NCI-H2227 (cell line): ENCODE data around the gene PEX14.
A peak's percentile ranks its signal among the peaks of the same experiment; 100 is the strongest.

Experiments used
- DNase-seq: peaks from one replicate; lab custom pipeline; 2025; ENCODE audit not compliant: unreplicated experiment; lab: John Stamatoyannopoulos, UW

PEX14 gene

DNA sequence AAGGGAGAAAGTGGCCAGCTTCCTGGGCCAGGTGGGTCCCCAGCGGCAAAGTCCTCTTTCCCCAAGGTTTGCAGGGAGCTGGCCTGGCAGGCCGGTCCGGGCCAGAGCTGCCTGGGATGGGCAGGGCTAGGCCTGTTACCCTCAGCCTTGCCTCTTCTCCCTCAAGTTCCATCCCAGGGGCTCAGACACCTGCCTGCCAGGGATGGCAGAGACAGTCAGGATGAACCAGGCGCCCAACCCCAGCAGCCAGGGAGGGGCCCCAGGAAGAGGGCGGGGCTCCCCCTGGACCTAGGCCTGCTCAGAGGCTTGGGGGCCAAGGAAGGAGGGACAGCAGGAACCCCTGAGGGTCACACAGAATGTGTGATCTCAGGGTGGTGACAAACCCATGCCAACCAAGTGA, 201.1 kb downstream of the PEX14 start:
- DNase-seq = no peak

- peak; percentile 24 for DNase-seq
Observed at GRCh38 chr1:10676963-10677362, 202.2 kb downstream of the PEX14 start.

DNA sequence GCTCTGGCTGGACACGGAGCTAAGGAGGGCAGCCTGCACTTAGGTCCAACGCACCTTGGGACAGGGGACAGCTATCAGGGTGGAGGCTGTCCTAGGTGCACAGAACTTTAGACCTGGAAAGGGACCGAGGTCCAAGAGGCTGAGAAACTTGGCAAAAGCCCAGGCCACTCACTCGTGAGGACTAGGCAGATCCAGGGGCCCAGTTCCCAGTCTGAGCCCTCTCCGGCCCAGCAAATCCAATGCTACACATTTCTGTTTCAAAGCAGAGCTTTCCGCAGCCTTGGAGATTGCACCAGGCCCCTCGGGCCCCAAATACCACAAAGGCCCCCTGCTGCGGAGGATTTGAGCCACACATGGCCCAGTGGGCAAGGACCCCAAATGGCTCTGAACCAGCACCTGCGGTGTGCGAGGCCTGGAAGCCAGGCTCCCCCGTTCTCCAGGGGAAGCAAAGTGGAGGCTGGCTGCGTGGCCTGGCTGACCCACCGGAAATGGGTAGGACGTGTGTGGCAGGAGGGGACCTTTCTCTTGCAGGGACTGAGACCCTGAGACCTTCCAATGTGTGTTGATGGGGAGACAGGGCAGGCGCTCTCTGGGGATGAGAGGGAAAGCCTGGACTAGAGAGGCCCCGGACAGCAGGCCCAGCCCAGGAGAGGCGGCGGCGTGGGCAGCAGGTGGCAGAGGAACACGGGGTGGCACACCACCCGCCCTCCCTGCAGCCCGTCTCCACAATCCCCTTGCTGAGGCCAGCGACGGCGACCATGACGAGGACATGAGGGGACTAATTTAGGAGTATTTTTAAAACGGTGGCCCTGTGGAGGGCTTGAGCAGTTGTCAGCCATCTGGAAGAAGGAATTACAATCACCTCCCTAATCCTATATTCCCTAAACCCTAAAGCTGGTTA, 203.0 kb downstream of the PEX14 start:
- DNase-seq = no peak

DNA sequence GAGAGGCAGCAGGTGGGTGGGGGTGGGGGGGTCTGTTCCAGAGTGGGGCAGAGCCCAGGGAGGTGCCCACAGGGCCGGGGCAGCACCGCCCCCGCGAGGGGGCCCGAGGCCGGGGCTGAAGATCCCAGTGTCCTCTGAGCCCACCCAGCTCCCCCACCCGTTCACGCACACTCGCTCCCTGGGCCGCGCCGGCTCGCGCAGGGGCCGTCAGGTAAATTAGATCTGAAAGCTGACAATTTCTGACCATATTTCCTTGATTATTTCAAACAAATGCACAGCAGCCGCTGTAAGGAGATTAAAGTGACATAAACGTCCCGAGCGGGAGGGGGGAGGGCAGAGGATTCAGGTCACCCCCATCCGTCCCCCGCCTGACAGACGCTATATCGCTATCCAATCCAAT, 203.7 kb downstream of the PEX14 start:
- DNase-seq = no peak

DNA sequence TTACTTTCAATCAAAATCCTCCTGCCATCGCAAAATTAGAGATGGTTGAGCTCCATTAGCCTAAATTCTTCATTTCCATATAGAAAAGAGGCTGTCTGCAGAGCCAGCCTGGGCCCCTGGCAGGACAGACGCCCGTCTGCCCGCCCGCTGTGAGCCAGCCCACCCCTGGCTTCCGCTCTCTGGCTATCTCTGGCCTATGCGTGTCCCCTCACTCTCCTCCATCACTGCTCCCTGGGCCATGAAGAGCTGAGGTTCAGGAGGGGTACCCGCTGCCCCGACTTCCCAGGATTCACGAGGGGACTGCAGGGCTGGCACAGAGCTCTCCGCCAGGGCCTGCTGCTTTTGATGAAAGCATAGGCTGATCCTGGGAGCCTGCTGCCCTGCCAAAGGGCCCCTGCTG, 204.1 kb downstream of the PEX14 start:
- no peak for DNase-seq

DNA sequence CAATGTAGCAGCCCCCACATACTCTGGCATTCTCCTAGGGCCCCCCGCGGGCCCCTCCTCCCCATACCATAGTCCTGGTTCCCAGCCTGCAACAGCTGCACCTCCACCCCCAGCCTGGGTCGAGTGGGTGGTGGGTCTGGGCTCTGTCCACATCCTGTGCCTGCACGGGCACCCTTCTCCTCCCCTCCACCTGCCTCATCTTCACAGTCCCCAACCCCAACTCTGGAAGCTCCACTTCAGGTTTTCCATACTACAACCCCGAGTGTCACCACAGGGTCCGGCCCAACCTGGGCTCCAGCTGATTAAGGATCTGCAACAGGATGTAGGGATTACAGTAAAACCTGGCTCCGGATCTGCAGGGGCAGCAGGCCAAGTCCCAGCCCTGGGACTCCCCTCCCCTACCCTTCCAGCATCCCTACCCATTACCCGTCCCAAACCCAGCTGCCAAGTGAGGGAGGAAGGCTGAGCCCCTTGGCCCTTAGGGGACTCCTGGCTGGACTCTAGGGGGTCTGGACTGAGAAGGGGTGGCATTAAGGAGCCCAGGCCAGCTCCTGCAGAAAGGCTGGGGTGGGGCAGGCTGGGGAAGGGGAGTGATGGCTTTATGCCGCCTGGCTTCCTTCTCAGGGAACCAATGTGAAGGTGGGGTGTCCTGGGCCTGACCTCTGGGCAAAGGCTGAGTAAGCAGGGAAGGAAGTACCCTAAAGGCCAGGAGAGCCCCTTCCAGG, 204.9 kb downstream of the PEX14 start:
- DNase-seq = peak; percentile 59
